Karpas-422 (cell line): ENCODE results near the gene STT3B. TPM values are rescaled to one million over a fixed set of nuclear protein-coding genes. Genes with fewer than 3 reads are reported as not detected.
A peak's percentile ranks its signal among the peaks of the same experiment; 100 is the strongest.

Experiments used
- DNase-seq: peaks from one replicate; pipeline ENCODE4 v3.0.0-alpha.2; 2015
- H2AFZ ChIP-seq: fragments of 200-600 bp; sonication (generic); 2 replicates; pipeline ENCODE4 v1.6.1; 2014; ENCODE audit warnings: antibody characterized with exemption, low read length, mixed read lengths
- H3K27ac ChIP-seq: fragments of 200-600 bp; sonication (generic); 2 replicates; pipeline ENCODE4 v1.5.1; 2014; ENCODE audit warnings: mild to moderate bottlenecking, low read length, moderate library complexity
- H3K27me3 ChIP-seq: fragments of 200-600 bp; sonication (generic); 2 replicates; pipeline ENCODE4 v1.6.1; 2014; ENCODE audit warnings: low read length, mixed read lengths
- H3K36me3 ChIP-seq: fragments of 200-600 bp; sonication (generic); 2 replicates; pipeline ENCODE4 v1.6.1; 2014; ENCODE audit warnings: low read length, mixed read lengths; ENCODE audit not compliant: insufficient read depth
- H3K4me1 ChIP-seq: fragments of 200-600 bp; sonication (generic); 2 replicates; pipeline ENCODE4 v1.6.1; 2014; ENCODE audit warnings: mild to moderate bottlenecking, low read length, mixed read lengths
- H3K4me2 ChIP-seq: fragments of 200-600 bp; sonication (generic); 2 replicates; pipeline ENCODE4 v1.6.1; 2014; ENCODE audit warnings: low read length, low read depth, mild to moderate bottlenecking; ENCODE audit not compliant: poor library complexity, severe bottlenecking
- H3K4me3 ChIP-seq: fragments of 200-600 bp; sonication (generic); 2 replicates; pipeline ENCODE4 v1.5.1; 2014; ENCODE audit warnings: mild to moderate bottlenecking, antibody characterized with exemption, low read length, mixed read lengths
- H3K79me2 ChIP-seq: fragments of 200-600 bp; sonication (generic); 2 replicates; pipeline ENCODE4 v1.6.1; 2014; ENCODE audit warnings: mild to moderate bottlenecking, low read length, mixed read lengths
- H3K9ac ChIP-seq: fragments of 200-600 bp; sonication (generic); 2 replicates; pipeline ENCODE4 v1.6.0; 2014; ENCODE audit warnings: low read length
- H3K9me2 ChIP-seq: fragments of 200-600 bp; sonication (generic), shearing (Covaris generic); replicated peaks from 2 replicates; pipeline ENCODE4 v1.6.0; 2014; ENCODE audit warnings: mild to moderate bottlenecking, low read length, moderate library complexity; ENCODE audit not compliant: insufficient read depth
- H3K9me3 ChIP-seq: fragments of 300-700, 200-600 bp; sonication (generic); 2 replicates; pipeline ENCODE4 v1.6.1; 2014; ENCODE audit warnings: low read length, mixed read lengths
- H4K20me1 ChIP-seq: fragments of 200-600 bp; sonication (generic); 2 replicates; pipeline ENCODE4 v1.6.1; 2014; ENCODE audit warnings: mild to moderate bottlenecking, antibody characterized with exemption, low read length, low read depth; ENCODE audit not compliant: insufficient read depth
- total RNA-seq: library from RNA; depleted of rRNA; stranded (reverse); fragments of >200 nt; shearing (Covaris generic); gene quantifications from 2 replicates; pipeline ENCODE4 v1.2.3, GENCODE V29; 2014; ENCODE audit warnings: low replicate concordance

Gene STT3B
- total RNA-seq, 1 experiment from 2014 or later = 198 TPM

DNA sequence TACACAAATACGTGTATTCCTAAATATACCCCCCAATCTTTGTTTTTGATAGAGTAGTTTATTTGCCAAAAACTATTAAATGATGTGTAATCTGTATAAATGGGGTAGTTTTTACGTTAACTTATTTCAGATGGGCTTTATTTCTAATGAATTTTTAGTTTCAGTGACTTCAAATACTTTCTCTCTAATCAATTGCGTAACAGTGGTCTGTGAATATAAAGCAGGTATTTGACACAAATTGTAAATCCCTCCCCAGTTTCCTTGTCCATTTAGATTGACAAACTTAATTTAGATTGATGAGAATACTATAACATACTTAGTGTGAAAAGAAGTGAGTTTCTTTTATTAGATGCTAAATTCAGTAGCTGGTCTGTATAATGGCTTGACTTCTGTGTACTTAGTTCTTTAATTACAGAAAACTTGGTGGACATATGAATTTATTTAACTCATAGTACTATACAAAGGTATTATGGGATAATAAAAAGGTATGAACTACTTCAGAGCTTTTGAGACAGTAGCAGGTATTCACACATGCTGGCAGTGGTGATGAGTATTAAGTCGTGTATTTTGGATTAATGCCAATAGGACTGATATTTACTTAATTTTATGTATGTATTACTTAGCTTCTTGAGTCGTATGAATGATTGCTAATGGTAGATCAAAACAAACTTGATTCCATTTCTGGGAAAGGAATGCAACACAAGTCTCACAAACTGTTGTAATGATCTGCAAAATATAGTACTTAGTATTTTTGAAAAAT lies 81.6 kb downstream of the STT3B start:
- H3K4me3 ChIP-seq = no peak overlapping the region
- no peaks in the 10 kb centered on the region for H3K27me3 ChIP-seq
- no peak overlapping the region for H3K27ac ChIP-seq
- peaks cover 27% of the 10 kb centered on the region for H3K4me1 ChIP-seq
- H3K79me2 ChIP-seq = peaks cover 97% of the 10 kb centered on the region
- H3K9ac ChIP-seq = no peak overlapping the region
- H3K36me3 ChIP-seq = peaks cover 57% of the 10 kb centered on the region
- no peak for DNase-seq
- no peaks in the 10 kb centered on the region for H3K9me3 ChIP-seq
- no peaks in the 10 kb centered on the region for H3K9me2 ChIP-seq
- no peak overlapping the region for H2AFZ ChIP-seq
- H4K20me1 ChIP-seq = no peaks in the 10 kb centered on the region
- H3K4me2 ChIP-seq = no peak overlapping the region

DNA sequence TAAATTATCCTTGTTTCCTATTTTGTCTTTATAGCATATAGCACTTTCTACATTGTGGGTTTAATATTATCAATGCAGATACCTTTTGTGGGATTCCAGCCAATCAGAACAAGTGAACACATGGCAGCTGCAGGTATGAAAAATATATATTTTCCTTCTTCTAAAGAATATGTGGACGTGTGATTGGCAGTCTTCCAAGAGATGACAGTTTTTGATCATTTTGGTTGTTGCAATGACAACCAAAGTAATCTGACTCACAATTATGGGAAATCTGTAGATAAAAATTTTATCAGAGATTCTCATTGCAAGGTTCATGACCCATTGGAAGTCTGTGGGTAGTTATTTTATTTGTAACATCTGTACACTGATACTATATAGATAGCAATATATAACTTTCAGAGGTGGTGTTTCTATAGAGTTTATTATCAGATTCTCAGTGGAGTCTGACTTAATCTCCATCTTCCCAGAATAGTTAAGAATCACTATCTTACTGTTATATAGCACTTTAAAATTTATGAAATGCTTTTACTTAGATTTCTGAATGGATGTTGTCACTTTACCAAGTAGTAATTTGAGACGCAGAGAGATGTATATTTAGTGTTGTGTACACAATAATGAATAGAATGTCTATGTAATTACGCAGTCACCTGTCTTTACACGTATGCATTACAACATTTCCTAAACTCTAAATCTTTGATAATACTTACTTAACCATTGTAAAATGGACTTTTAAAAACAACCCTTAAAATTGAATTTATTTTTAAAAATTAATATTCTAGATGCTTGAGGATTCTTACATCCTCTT lies 82.5 kb downstream of the STT3B start:
- Histone ChIP-seq H2AFZ (no peak overlapping the region), H3K9me3 (no peaks in the 10 kb centered on the region), H3K4me3 (no peak overlapping the region), H3K27ac (no peak overlapping the region), H4K20me1 (no peaks in the 10 kb centered on the region), H3K9ac (no peak overlapping the region), H3K9me2 (no peaks in the 10 kb centered on the region), H3K79me2 (peaks cover 91% of the 10 kb centered on the region), H3K36me3 (peaks cover 56% of the 10 kb centered on the region), H3K4me1 (peaks cover 22% of the 10 kb centered on the region), H3K4me2 (no peak overlapping the region), H3K27me3 (no peaks in the 10 kb centered on the region)
- DNase-seq = no peak

DNA sequence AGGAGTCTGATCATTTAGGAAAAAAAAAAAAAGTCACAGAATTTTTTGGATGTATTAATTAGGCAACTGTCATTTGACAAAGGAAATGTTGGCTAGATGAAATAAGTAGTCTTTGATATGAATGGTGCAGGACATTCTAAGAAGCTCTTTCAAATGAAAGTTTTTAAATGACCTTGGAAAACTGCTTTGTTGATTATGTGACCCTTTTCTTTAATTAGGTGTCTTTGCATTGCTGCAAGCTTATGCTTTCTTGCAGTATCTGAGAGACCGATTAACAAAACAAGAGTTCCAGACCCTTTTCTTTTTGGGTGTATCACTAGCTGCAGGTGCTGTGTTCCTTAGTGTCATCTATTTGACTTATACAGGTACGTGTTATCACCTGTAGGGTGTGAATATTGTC lies 84.0 kb downstream of the STT3B start:
- H3K4me3 ChIP-seq = no peak overlapping the region
- DNase-seq = no peak
- no peaks in the 10 kb centered on the region for H3K27me3 ChIP-seq
- H3K9me2 ChIP-seq = no peaks in the 10 kb centered on the region
- no peak overlapping the region for H2AFZ ChIP-seq
- peaks cover 61% of the 10 kb centered on the region for H3K36me3 ChIP-seq
- H3K9ac ChIP-seq = no peak overlapping the region
- H3K27ac ChIP-seq = no peak overlapping the region
- no peaks in the 10 kb centered on the region for H3K9me3 ChIP-seq
- H3K4me1 ChIP-seq = peaks cover 23% of the 10 kb centered on the region
- no peaks in the 10 kb centered on the region for H4K20me1 ChIP-seq
- H3K4me2 ChIP-seq = no peak overlapping the region
- H3K79me2 ChIP-seq = peaks cover 88% of the 10 kb centered on the region

DNA sequence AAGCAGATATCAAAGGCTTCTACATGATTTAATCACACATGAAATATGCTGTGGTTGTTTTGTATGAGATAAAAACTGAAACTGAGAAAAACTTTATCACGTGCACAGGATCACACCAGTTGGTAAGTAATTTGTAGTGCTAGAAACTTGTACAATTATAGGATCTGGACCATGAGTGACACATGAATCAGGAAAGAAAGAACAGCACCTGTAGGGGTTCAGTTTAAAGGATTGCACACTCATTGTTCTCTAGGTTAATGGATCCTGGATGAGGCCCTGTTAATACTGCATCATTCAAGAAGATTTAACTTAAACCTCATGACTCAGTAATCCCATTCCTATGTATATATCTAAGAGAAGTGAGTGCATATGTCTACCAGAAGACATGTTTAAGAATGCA lies 87.9 kb downstream of the STT3B start:
- no peak for DNase-seq
- Histone ChIP-seq H3K9me2 (no peaks in the 10 kb centered on the region), H2AFZ (no peak overlapping the region), H3K4me1 (peaks cover 52% of the 10 kb centered on the region), H3K9me3 (no peaks in the 10 kb centered on the region), H3K4me3 (no peak overlapping the region), H4K20me1 (no peaks in the 10 kb centered on the region), H3K27me3 (no peaks in the 10 kb centered on the region), H3K27ac (no peak overlapping the region), H3K9ac (no peak overlapping the region), H3K36me3 (peaks cover 71% of the 10 kb centered on the region), H3K79me2 (peaks cover 87% of the 10 kb centered on the region), H3K4me2 (no peak overlapping the region)

DNA sequence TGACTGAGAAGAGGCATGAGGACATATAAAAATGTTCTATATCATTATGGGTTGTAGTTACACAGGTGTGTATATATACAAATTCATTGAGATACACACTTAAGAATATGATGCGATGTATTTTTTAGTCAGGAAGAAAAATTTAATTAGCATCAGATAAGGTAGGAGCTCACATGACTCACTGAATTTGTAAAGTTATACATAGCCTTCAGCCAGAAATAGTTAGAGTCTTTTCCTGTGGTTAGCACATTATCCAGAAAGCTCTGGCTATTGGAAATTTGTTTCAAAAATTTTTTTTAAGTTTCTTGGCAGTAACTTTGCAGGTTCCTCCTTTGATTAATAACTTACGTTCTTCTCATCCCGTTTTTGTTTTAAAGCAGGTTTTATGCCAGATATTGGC lies 88.6 kb downstream of the STT3B start:
- no peak overlapping the region for H2AFZ ChIP-seq
- H3K4me1 ChIP-seq = peaks cover 52% of the 10 kb centered on the region
- no peak overlapping the region for H3K4me3 ChIP-seq
- no peaks in the 10 kb centered on the region for H3K9me2 ChIP-seq
- no peak overlapping the region for H3K27ac ChIP-seq
- peaks cover 78% of the 10 kb centered on the region for H3K36me3 ChIP-seq
- H4K20me1 ChIP-seq = no peaks in the 10 kb centered on the region
- peaks cover 87% of the 10 kb centered on the region for H3K79me2 ChIP-seq
- no peak overlapping the region for H3K4me2 ChIP-seq
- H3K9ac ChIP-seq = no peak overlapping the region
- H3K9me3 ChIP-seq = no peaks in the 10 kb centered on the region
- H3K27me3 ChIP-seq = no peaks in the 10 kb centered on the region
- DNase-seq = no peak

DNA sequence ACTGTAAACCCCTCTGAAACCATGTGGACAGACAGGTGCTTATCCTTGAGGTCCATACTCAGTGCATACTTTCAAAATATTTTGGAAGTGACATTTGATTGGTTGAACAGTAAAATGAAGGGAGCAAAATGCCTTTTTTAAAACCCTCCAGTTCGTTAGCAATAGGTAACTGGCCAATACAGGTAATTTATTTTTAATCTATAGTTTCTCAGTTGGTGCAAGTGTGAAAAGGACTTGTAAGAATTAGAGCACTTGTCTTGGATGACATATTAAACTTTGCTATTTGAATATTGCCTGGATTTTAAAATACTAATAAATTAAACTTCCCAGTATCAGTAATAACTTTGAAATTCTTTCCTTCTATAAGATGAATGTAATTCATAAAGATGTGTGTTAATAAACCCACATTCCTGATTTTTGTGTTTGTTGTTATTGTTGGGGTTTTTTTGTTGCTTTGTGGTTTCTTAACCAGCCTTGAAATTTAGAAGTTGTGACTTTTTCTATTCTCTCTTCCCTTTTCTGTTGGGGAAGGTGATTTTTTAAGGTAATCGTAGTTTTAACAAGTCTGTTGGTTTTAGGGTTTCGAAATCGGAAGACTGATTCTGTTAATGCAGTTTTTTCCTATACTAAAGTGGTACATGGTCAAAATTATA lies 90.0 kb downstream of the STT3B start:
- DNase-seq = no peak
- Histone ChIP-seq H3K4me2 (no peak overlapping the region), H3K9me3 (no peaks in the 10 kb centered on the region), H3K36me3 (peaks cover 78% of the 10 kb centered on the region), H3K27ac (peak overlapping the region; percentile 15; the same call in 1 of the 2 replicates), H3K27me3 (no peaks in the 10 kb centered on the region), H3K4me3 (no peak overlapping the region), H3K4me1 (peaks cover 62% of the 10 kb centered on the region), H3K9me2 (no peaks in the 10 kb centered on the region), H3K9ac (no peak overlapping the region), H4K20me1 (no peaks in the 10 kb centered on the region), H3K79me2 (peaks cover 78% of the 10 kb centered on the region), H2AFZ (no peak overlapping the region)

DNA sequence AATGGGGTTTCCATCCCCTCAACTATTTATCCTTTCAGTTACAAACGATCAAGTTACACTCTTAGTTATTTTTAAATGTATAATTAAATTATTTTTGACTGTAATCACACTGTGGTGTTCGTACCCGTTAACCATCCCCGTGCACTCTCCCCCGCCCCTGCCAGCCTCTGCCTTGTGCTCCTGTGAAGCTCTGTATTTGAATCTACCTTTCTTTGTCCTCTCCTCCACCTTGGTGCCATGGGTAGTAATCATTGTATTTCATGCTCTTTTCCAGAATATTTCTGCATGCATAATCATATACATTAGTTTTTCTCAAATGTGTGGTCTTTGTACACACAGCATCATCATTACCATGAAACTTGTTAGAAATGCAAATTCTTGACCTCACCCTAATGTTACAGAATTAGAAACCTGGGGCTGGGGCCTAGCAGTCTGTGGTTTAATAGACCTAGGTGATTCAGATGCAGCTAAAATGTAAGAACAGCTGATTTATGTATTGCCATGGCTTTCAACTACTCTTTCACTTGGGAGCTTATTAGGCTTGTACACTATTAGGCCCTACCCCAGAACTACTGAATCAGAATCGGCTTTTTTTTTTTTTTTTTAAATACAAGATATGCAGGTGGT lies 91.5 kb downstream of the STT3B start:
- no peak overlapping the region for H2AFZ ChIP-seq
- no peaks in the 10 kb centered on the region for H3K9me2 ChIP-seq
- DNase-seq = no peak
- H3K4me2 ChIP-seq = no peak overlapping the region
- no peaks in the 10 kb centered on the region for H3K27me3 ChIP-seq
- H4K20me1 ChIP-seq = no peaks in the 10 kb centered on the region
- peaks cover 77% of the 10 kb centered on the region for H3K79me2 ChIP-seq
- H3K9ac ChIP-seq = no peak overlapping the region
- H3K27ac ChIP-seq = peak overlapping the region; percentile 27
- no peaks in the 10 kb centered on the region for H3K9me3 ChIP-seq
- peaks cover 76% of the 10 kb centered on the region for H3K36me3 ChIP-seq
- H3K4me3 ChIP-seq = no peak overlapping the region
- H3K4me1 ChIP-seq = peaks cover 75% of the 10 kb centered on the region

DNA sequence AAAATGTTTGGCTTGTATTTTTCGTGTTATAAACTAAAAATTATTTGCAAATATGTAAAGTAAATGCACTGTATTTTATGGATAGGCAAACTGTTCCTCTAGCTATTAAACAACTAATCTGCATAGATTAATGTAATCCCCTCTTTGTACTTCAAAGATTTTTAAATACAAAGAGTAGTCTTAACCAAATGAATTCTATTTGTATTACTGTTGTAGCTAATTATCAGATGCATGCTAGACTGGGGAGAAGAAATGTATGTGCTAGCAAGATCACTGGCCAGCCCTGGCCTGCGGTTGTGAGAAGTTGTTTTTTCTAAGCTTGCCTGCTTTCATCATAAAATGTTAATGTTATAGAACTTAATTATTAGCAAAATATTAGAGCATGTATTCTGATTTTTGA lies 92.6 kb downstream of the STT3B start:
- Histone ChIP-seq H3K4me2 (no peak overlapping the region), H3K27me3 (no peaks in the 10 kb centered on the region), H3K4me3 (no peak overlapping the region), H3K9me3 (no peaks in the 10 kb centered on the region), H2AFZ (no peak overlapping the region), H4K20me1 (no peaks in the 10 kb centered on the region), H3K4me1 (peaks cover 77% of the 10 kb centered on the region), H3K79me2 (peaks cover 83% of the 10 kb centered on the region), H3K36me3 (peaks cover 81% of the 10 kb centered on the region), H3K9me2 (no peaks in the 10 kb centered on the region), H3K27ac (peak overlapping the region; percentile 19; the same call in 1 of the 2 replicates), H3K9ac (no peak overlapping the region)
- DNase-seq = no peak
